Stimulated activated effector memory CD8-positive, alpha-beta T cell treated with anti-CD3 and anti-CD28 coated beads, Interleukin-12 subunit alpha, Interleukin-12 subunit beta, amount 100 ng/mL, for 72 hours (primary cell): ENCODE data around the gene GPR31.

Source experiments
- ATAC-seq: fragments of 150-1000 bp; cut with Tn5 transposase; 2 replicates; pipeline ENCODE4 v1.10.0; 2021
- DNase-seq, 2 donors: peaks; one replicate each; pipeline ENCODE4 v3.0.0; 2021 to 2022; ENCODE audit warnings: low spot score in 2 of 2
- H3K27ac Mint-ChIP-seq: one replicate; pipeline ENCODE4 v1.8.0; 2022; ENCODE audit warnings: mild to moderate bottlenecking, mixed read lengths
- H3K36me3 Mint-ChIP-seq: one replicate; pipeline ENCODE4 v1.8.0; 2022; ENCODE audit warnings: mild to moderate bottlenecking, mixed read lengths
- H3K4me1 Mint-ChIP-seq: one replicate; pipeline ENCODE4 v1.8.0; 2022; ENCODE audit warnings: mixed read lengths
- H3K4me3 Mint-ChIP-seq: one replicate; pipeline ENCODE4 v1.8.0; 2022; ENCODE audit warnings: mild to moderate bottlenecking, mixed read lengths
- H3K9me3 Mint-ChIP-seq: one replicate; pipeline ENCODE4 v1.8.0; 2022; ENCODE audit warnings: mixed read lengths

The GPR31 gene

GRCh38 chr6:167153521-167153959, 4.2 kb downstream of the GPR31 start:
- Mint-ChIP-seq H3K27ac (peak overlapping the region; percentile 68), H3K4me1 (peaks cover 40% of the 10 kb centered on the region)
- peak; percentile 65 for ATAC-seq

GRCh38 chr6:167152862-167153261, 4.9 kb downstream of the GPR31 start:
- Mint-ChIP-seq H3K36me3 (no peaks in the 10 kb centered on the region), H3K27ac (peak overlapping the region; percentile 68), H3K9me3 (no peaks in the 10 kb centered on the region), H3K4me1 (peaks cover 40% of the 10 kb centered on the region), H3K4me3 (peak overlapping the region; percentile 64)
- DNase-seq, result peak in 1 of 2 donors; percentile 82
- peak; percentile 84 for ATAC-seq

More at GRCh38 chr6:167153521-167153959, 4.2 kb downstream of the GPR31 start:
- Mint-ChIP-seq H3K36me3 (no peaks in the 10 kb centered on the region), H3K4me3 (peak overlapping the region; percentile 64), H3K9me3 (no peaks in the 10 kb centered on the region)
- peak in 1 of 2 donors; percentile 59 for DNase-seq

- ATAC-seq, result no peak
- DNase-seq, result no peak
- Mint-ChIP-seq H3K9me3 (no peaks in the 10 kb centered on the region), H3K4me1 (peaks cover 40% of the 10 kb centered on the region), H3K27ac (peak overlapping the region; percentile 2), H3K36me3 (no peaks in the 10 kb centered on the region), H3K4me3 (peak overlapping the region; percentile 16)
These were observed 6.1 kb downstream of the GPR31 start for GRCh38 chr6:167151648-167152047.

- ATAC-seq (peak; percentile 82), DNase-seq (peak in 1 of 2 donors; percentile 60)
- H3K27ac Mint-ChIP-seq, result peak overlapping the region; percentile 2
- H3K4me1 Mint-ChIP-seq, result peaks cover 40% of the 10 kb centered on the region
- H3K9me3 Mint-ChIP-seq, result no peaks in the 10 kb centered on the region
- peak overlapping the region; percentile 16 for H3K4me3 Mint-ChIP-seq
- no peaks in the 10 kb centered on the region for H3K36me3 Mint-ChIP-seq
These were observed 6.7 kb downstream of the GPR31 start for GRCh38 chr6:167150941-167151549.

- DNase-seq (no peak), ATAC-seq (no peak)
- H3K4me1 Mint-ChIP-seq, result peaks cover 36% of the 10 kb centered on the region
- H3K36me3 Mint-ChIP-seq, result no peaks in the 10 kb centered on the region
- H3K27ac Mint-ChIP-seq, result no peak overlapping the region
- no peaks in the 10 kb centered on the region for H3K9me3 Mint-ChIP-seq
- H3K4me3 Mint-ChIP-seq, result no peak overlapping the region
These were observed 8.8 kb downstream of the GPR31 start for GRCh38 chr6:167148997-167149396.

- Mint-ChIP-seq H3K4me3 (no peak overlapping the region), H3K36me3 (no peaks in the 10 kb centered on the region), H3K4me1 (peaks cover 27% of the 10 kb centered on the region), H3K9me3 (no peaks in the 10 kb centered on the region), H3K27ac (no peak overlapping the region)
- DNase-seq (no peak), ATAC-seq (no peak)
These were observed 9.8 kb downstream of the GPR31 start for GRCh38 chr6:167148021-167148420.

GRCh38 chr6:167146977-167147376, 10.8 kb downstream of the GPR31 start:
- Mint-ChIP-seq H3K27ac (no peak overlapping the region), H3K36me3 (no peaks in the 10 kb centered on the region), H3K4me1 (peaks cover 16% of the 10 kb centered on the region), H3K9me3 (no peaks in the 10 kb centered on the region), H3K4me3 (no peak overlapping the region)
- ATAC-seq, result no peak
- no peak for DNase-seq

GRCh38 chr6:167146135-167146534, 11.6 kb downstream of the GPR31 start:
- H3K4me1 Mint-ChIP-seq, result peaks cover 13% of the 10 kb centered on the region

GRCh38 chr6:167145461-167145860, 12.3 kb downstream of the GPR31 start:
- Mint-ChIP-seq H3K36me3 (peaks cover 7% of the 10 kb centered on the region), H3K27ac (no peak overlapping the region), H3K4me1 (peaks cover 13% of the 10 kb centered on the region), H3K4me3 (no peak overlapping the region), H3K9me3 (no peaks in the 10 kb centered on the region)
- DNase-seq (no peak), ATAC-seq (no peak)

More at GRCh38 chr6:167146135-167146534, 11.6 kb downstream of the GPR31 start:
- ATAC-seq (no peak), DNase-seq (no peak)
- Mint-ChIP-seq H3K27ac (no peak overlapping the region), H3K36me3 (peaks cover under 1% of the 10 kb centered on the region), H3K9me3 (no peaks in the 10 kb centered on the region), H3K4me3 (no peak overlapping the region)

GRCh38 chr6:167143041-167143440, 14.7 kb downstream of the GPR31 start:
- DNase-seq (no peak), ATAC-seq (no peak)
- Mint-ChIP-seq H3K27ac (no peak overlapping the region), H3K4me3 (no peak overlapping the region), H3K9me3 (no peaks in the 10 kb centered on the region), H3K4me1 (peaks cover 16% of the 10 kb centered on the region), H3K36me3 (peaks cover 14% of the 10 kb centered on the region)

GRCh38 chr6:167142433-167142761, 15.4 kb downstream of the GPR31 start:
- no peak for ATAC-seq
- no peak for DNase-seq
- H3K4me3 Mint-ChIP-seq, result no peak overlapping the region
- H3K36me3 Mint-ChIP-seq, result peaks cover 20% of the 10 kb centered on the region
- H3K4me1 Mint-ChIP-seq, result peaks cover 18% of the 10 kb centered on the region
- no peak overlapping the region for H3K27ac Mint-ChIP-seq
- H3K9me3 Mint-ChIP-seq, result no peaks in the 10 kb centered on the region

- peak in 1 of 2 donors; percentile 66 for DNase-seq
- Mint-ChIP-seq H3K9me3 (no peaks in the 10 kb centered on the region), H3K27ac (peak overlapping the region; percentile 74), H3K4me1 (peaks cover 24% of the 10 kb centered on the region), H3K4me3 (peak overlapping the region; percentile 44), H3K36me3 (peaks cover 26% of the 10 kb centered on the region)
- ATAC-seq, result peak; percentile 76
These were observed 15.9 kb downstream of the GPR31 start for GRCh38 chr6:167141667-167142432.

GRCh38 chr6:167140589-167141474, 16.9 kb downstream of the GPR31 start:
- no peaks in the 10 kb centered on the region for H3K9me3 Mint-ChIP-seq
- peak overlapping the region; percentile 44 for H3K4me3 Mint-ChIP-seq
- H3K36me3 Mint-ChIP-seq, result peaks cover 36% of the 10 kb centered on the region
- DNase-seq (no peak), ATAC-seq (peak; percentile 63)
- H3K4me1 Mint-ChIP-seq, result peaks cover 34% of the 10 kb centered on the region
- H3K27ac Mint-ChIP-seq, result peak overlapping the region; percentile 74

- ATAC-seq, result no peak
- H3K4me1 Mint-ChIP-seq, result peaks cover 42% of the 10 kb centered on the region
- DNase-seq, result no peak
- no peaks in the 10 kb centered on the region for H3K9me3 Mint-ChIP-seq
- no peak overlapping the region for H3K4me3 Mint-ChIP-seq
- peaks cover 38% of the 10 kb centered on the region for H3K36me3 Mint-ChIP-seq
- no peak overlapping the region for H3K27ac Mint-ChIP-seq
These were observed 18.0 kb downstream of the GPR31 start for GRCh38 chr6:167139761-167140160.

GRCh38 chr6:167137881-167138280, 19.9 kb downstream of the GPR31 start:
- Mint-ChIP-seq H3K4me1 (peaks cover 50% of the 10 kb centered on the region), H3K4me3 (no peak overlapping the region), H3K36me3 (peaks cover 53% of the 10 kb centered on the region), H3K9me3 (no peaks in the 10 kb centered on the region), H3K27ac (no peak overlapping the region)
- DNase-seq, result no peak
- ATAC-seq, result no peak
